NCI-H187 (cell line): ENCODE measurements around the gene RNASE8.

ENCODE experiments used
- DNase-seq, 2 experiments: peaks; one replicate each; lab custom pipeline; 2025; lab: John Stamatoyannopoulos, UW

The RNASE8 gene

DNA sequence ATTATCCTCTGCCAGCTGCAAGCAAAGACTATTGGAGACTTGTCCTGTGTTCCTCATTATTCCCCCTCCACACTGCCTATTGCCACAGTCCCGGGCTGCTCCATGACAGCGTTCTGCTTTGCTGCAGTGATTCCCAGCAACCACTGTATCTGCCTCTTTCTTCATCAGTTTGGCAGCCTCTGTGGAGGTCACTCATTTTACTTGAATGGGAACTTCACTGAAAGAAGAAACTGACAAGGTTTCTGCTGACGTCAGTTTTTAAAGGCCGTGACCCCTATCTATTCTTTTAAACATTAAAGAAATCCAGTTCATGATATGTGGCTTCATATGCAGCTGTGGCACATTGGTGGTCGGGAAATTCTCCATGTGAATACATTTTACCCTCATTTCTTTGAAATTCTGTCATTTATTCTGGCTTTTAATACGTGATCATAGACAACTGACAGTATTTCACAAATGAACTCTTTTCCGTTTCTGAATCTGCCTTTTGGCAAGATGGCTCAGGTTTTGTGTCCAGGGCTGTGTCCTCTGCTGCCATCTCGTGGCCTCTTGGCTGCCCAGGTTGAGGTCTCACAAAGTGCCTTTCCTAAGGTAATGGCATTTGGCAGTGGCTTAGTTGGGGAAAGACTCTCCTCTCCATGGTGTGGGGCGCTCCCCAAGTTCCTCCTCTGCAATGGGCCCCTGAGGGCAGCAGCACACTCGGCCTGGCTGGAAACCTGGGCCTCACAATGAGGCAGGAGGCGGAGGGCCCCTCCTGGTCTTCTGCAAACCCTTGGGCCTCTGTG lies 49.1 kb downstream of the RNASE8 start:
- peak; percentile 61 to 69 for DNase-seq

DNA sequence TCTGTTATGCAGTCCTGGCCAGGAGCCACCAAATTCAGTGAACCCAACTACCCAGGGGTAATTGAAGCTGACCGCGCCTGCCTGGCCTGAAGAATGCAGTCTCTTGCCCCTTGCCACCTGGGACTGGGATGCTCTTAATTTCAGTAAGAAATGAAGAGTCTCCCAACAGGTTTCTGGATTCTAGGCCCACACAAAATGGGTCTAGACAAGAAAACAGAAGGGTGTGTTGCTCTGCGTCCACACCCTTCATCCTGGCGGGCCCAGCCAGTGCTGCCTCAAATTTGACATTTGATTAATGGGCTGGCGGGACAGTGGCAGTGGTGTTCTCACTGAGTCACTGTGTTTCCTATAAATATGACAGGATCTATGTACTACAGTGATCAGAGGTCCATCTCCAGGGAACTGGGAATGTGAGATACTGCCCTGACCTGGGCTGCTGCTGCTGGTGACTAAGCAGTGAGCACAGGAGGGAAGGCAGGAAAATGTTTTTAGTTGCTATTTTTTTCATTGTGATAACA lies 49.7 kb downstream of the RNASE8 start:
- DNase-seq: no peak
